ENCODE results near the gene MAPK10. TPM values are rescaled to one million over a fixed set of nuclear protein-coding genes. Genes with fewer than 3 reads are reported as not detected.

The MAPK10 gene
- total and polyA plus RNA-seq, 2 experiments from 2014 or later = 3.6 to 8.1 TPM

- no peak overlapping the region for H3K4me2 ChIP-seq
- H3K36me3 Mint-ChIP-seq (ENCODE audit: low read depth) = peaks cover 5% of the 10 kb centered on the region; the same call in 1 of the 3 replicates
- H4K20me1 ChIP-seq (replicated peaks; ENCODE audit: insufficient read depth) = no peaks in the 10 kb centered on the region
- H3K27me3 Mint-ChIP-seq (ENCODE audit: insufficient read depth, low read depth, poor library complexity) = no peaks in the 10 kb centered on the region
- no peaks in the 10 kb centered on the region for H3K36me3 ChIP-seq (ENCODE audit: insufficient read depth)
- DNase-seq (ENCODE audit: low spot score) (no peak), ATAC-seq (no peak)
- no peaks in the 10 kb centered on the region for H3K79me2 ChIP-seq (replicated peaks; ENCODE audit: insufficient read depth)
- no peak overlapping the region for H3K27ac Mint-ChIP-seq
- H3K4me3 Mint-ChIP-seq = no peak overlapping the region
- TF ChIP-seq, protein P1, sequence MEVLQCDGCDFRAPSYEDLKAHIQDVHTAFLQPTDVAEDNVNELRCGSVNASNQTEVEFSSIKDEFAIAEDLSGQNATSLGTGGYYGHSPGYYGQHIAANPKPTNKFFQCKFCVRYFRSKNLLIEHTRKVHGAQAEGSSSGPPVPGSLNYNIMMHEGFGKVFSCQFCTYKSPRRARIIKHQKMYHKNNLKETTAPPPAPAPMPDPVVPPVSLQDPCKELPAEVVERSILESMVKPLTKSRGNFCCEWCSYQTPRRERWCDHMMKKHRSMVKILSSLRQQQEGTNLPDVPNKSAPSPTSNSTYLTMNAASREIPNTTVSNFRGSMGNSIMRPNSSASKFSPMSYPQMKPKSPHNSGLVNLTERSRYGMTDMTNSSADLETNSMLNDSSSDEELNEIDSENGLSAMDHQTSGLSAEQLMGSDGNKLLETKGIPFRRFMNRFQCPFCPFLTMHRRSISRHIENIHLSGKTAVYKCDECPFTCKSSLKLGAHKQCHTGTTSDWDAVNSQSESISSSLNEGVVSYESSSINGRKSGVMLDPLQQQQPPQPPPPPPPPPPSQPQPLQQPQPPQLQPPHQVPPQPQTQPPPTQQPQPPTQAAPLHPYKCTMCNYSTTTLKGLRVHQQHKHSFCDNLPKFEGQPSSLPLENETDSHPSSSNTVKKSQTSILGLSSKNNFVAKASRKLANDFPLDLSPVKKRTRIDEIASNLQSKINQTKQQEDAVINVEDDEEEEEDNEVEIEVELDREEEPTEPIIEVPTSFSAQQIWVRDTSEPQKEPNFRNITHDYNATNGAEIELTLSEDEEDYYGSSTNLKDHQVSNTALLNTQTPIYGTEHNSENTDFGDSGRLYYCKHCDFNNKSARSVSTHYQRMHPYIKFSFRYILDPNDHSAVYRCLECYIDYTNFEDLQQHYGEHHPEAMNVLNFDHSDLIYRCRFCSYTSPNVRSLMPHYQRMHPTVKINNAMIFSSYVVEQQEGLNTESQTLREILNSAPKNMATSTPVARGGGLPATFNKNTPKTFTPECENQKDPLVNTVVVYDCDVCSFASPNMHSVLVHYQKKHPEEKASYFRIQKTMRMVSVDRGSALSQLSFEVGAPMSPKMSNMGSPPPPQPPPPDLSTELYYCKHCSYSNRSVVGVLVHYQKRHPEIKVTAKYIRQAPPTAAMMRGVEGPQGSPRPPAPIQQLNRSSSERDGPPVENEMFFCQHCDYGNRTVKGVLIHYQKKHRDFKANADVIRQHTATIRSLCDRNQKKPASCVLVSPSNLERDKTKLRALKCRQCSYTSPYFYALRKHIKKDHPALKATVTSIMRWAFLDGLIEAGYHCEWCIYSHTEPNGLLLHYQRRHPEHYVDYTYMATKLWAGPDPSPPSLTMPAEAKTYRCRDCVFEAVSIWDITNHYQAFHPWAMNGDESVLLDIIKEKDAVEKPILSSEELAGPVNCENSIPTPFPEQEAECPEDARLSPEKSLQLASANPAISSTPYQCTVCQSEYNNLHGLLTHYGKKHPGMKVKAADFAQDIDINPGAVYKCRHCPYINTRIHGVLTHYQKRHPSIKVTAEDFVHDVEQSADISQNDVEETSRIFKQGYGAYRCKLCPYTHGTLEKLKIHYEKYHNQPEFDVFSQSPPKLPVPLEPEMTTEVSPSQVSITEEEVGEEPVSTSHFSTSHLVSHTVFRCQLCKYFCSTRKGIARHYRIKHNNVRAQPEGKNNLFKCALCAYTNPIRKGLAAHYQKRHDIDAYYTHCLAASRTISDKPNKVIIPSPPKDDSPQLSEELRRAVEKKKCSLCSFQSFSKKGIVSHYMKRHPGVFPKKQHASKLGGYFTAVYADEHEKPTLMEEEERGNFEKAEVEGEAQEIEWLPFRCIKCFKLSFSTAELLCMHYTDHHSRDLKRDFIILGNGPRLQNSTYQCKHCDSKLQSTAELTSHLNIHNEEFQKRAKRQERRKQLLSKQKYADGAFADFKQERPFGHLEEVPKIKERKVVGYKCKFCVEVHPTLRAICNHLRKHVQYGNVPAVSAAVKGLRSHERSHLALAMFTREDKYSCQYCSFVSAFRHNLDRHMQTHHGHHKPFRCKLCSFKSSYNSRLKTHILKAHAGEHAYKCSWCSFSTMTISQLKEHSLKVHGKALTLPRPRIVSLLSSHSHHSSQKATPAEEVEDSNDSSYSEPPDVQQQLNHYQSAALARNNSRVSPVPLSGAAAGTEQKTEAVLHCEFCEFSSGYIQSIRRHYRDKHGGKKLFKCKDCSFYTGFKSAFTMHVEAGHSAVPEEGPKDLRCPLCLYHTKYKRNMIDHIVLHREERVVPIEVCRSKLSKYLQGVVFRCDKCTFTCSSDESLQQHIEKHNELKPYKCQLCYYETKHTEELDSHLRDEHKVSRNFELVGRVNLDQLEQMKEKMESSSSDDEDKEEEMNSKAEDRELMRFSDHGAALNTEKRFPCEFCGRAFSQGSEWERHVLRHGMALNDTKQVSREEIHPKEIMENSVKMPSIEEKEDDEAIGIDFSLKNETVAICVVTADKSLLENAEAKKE (CRISPR knock-in tag; IDR thresholded peaks at IDR 0.05) = no peak
- no peak for TF ChIP-seq POLR2AphosphoS5 (IDR thresholded peaks at IDR 0.05; ENCODE audit: low read depth)
- no peak for TF ChIP-seq NANOG (IDR thresholded peaks at IDR 0.05; ENCODE audit: borderline replicate concordance)
- no peak for TF ChIP-seq ZNF114 (CRISPR knock-in tag; IDR thresholded peaks at IDR 0.05)
- TF ChIP-seq CREB1 (CRISPR knock-in tag; IDR thresholded peaks at IDR 0.05; ENCODE audit: low read depth) = no peak
- TF ChIP-seq EZH2 (IDR thresholded peaks at IDR 0.05; ENCODE audit: low read depth, unreplicated experiment) = no peak
- TF ChIP-seq JUNB (IDR thresholded peaks at IDR 0.05; ENCODE audit: unreplicated experiment) = no peak
- TF ChIP-seq STAT1 (IDR thresholded peaks at IDR 0.05; ENCODE audit: unreplicated experiment) = no peak
- no peak for TF ChIP-seq ZNF331 (CRISPR knock-in tag; IDR thresholded peaks at IDR 0.05; ENCODE audit: low read depth)
- TF ChIP-seq EZH2phosphoT487 (IDR thresholded peaks at IDR 0.05; ENCODE audit: unreplicated experiment) = no peak
- no peak for TF ChIP-seq REST (IDR thresholded peaks at IDR 0.05; ENCODE audit: unreplicated experiment)
- TF ChIP-seq, protein P2, sequence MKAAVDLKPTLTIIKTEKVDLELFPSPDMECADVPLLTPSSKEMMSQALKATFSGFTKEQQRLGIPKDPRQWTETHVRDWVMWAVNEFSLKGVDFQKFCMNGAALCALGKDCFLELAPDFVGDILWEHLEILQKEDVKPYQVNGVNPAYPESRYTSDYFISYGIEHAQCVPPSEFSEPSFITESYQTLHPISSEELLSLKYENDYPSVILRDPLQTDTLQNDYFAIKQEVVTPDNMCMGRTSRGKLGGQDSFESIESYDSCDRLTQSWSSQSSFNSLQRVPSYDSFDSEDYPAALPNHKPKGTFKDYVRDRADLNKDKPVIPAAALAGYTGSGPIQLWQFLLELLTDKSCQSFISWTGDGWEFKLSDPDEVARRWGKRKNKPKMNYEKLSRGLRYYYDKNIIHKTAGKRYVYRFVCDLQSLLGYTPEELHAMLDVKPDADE (IDR thresholded peaks at IDR 0.05) = no peak
- TF ChIP-seq, protein P3, sequence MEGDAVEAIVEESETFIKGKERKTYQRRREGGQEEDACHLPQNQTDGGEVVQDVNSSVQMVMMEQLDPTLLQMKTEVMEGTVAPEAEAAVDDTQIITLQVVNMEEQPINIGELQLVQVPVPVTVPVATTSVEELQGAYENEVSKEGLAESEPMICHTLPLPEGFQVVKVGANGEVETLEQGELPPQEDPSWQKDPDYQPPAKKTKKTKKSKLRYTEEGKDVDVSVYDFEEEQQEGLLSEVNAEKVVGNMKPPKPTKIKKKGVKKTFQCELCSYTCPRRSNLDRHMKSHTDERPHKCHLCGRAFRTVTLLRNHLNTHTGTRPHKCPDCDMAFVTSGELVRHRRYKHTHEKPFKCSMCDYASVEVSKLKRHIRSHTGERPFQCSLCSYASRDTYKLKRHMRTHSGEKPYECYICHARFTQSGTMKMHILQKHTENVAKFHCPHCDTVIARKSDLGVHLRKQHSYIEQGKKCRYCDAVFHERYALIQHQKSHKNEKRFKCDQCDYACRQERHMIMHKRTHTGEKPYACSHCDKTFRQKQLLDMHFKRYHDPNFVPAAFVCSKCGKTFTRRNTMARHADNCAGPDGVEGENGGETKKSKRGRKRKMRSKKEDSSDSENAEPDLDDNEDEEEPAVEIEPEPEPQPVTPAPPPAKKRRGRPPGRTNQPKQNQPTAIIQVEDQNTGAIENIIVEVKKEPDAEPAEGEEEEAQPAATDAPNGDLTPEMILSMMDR (conservative IDR thresholded peaks at IDR 0.05; ENCODE audit: low read depth in 2 of 2) = no peak
- no peaks in the 10 kb centered on the region for H3K27me3 ChIP-seq (ENCODE audit: insufficient read depth)
- H2AFZ ChIP-seq = no peak overlapping the region
- peaks cover 7% of the 10 kb centered on the region; the same call in 2 of the 3 replicates for H3K4me1 Mint-ChIP-seq
- peaks cover 2% of the 10 kb centered on the region; the same call in 1 of the 3 replicates for H3K9me3 Mint-ChIP-seq
- no peak overlapping the region for H3K4me3 ChIP-seq
- H3F3A ChIP-seq (replicated peaks; ENCODE audit: low read depth) = no peaks in the 10 kb centered on the region
- 0 out of 2 replicates have a peak, but pooled peaks cover 6% of the 10 kb centered on the region for H3K4me1 ChIP-seq (ENCODE audit: insufficient read depth)
- no peak overlapping the region for H3K27ac ChIP-seq (ENCODE audit: low read depth)
- no peaks in the 10 kb centered on the region for H3K9me2 ChIP-seq (ENCODE audit: insufficient read depth)
Measured at GRCh38 chr4:86220121-86220520, 139.7 kb downstream of the MAPK10 start.

All from GM23338 (cell line).